ENCODE data around the gene PON2. TPM values are rescaled to one million over a fixed set of nuclear protein-coding genes. Genes with fewer than 3 reads are reported as not detected.

Gene PON2
- total and polyA plus RNA-seq, 2 of the 13 experiments (the other 11 are each of a cell fraction or from before 2014, with no cell fraction given), result 202 to 217 TPM

- peak; percentile 37 for TF ChIP-seq TCF7 (IDR thresholded peaks at IDR 0.05; ENCODE audit: low read depth)
- TF ChIP-seq TAF15 (IDR thresholded peaks at IDR 0.05; ENCODE audit: low read depth, low read length, poor library complexity, severe bottlenecking), result no peak
- no peak for TF ChIP-seq FOXM1 (CRISPR knock-in tag; IDR thresholded peaks at IDR 0.05)
- TF ChIP-seq ZNF816 (CRISPR knock-in tag; IDR thresholded peaks at IDR 0.05; ENCODE audit: borderline replicate concordance), result no peak
- TF ChIP-seq PAX8 (CRISPR knock-in tag; IDR thresholded peaks at IDR 0.05; ENCODE audit: borderline replicate concordance), result no peak
- TF ChIP-seq AHDC1 (CRISPR knock-in tag; IDR thresholded peaks at IDR 0.05; ENCODE audit: borderline replicate concordance), result peak; percentile 73; the same call in 1 of the 2 replicates
- TF ChIP-seq SCMH1 (CRISPR knock-in tag; IDR thresholded peaks at IDR 0.05; ENCODE audit: borderline replicate concordance), result no peak
- no peak for TF ChIP-seq BATF2 (CRISPR knock-in tag; IDR thresholded peaks at IDR 0.05)
- no peak for TF ChIP-seq ZNF609 (CRISPR knock-in tag; IDR thresholded peaks at IDR 0.05; ENCODE audit: borderline replicate concordance)
- TF ChIP-seq HMGXB3 (CRISPR knock-in tag; IDR thresholded peaks at IDR 0.05; ENCODE audit: borderline replicate concordance), result no peak
- no peak for TF ChIP-seq ZNF563 (CRISPR knock-in tag; IDR thresholded peaks at IDR 0.05)
- peak; percentile 80 for TF ChIP-seq MAX (IDR thresholded peaks at IDR 0.05)
- no peak for TF ChIP-seq HDAC6 (IDR thresholded peaks at IDR 0.05; ENCODE audit: low read depth, low read length)
- TF ChIP-seq HMGA1 (CRISPR knock-in tag; conservative IDR thresholded peaks at IDR 0.05), result no peak
These were observed 4.0 kb downstream of the PON2 start (continued) for GRCh38 chr7:95430864-95431263.

Measured in HepG2 (cell line).